GM19467 (cell line): ENCODE data around the gene FLNC.

Source experiments
- ATAC-seq: cut with Tn5 transposase; IDR thresholded peaks from one replicate; pipeline ENCODE4 v1.9.1; 2021; ENCODE audit warnings: mild to moderate bottlenecking, moderate library complexity; ENCODE audit not compliant: unreplicated experiment

The FLNC gene

GRCh38 chr7:128831178-128831993 lies 1.2 kb downstream of the FLNC start:
- no peak for ATAC-seq

- no peak for ATAC-seq
Measured at GRCh38 chr7:128831994-128832879, 2.0 kb downstream of the FLNC start.

- no peak for ATAC-seq
Measured at GRCh38 chr7:128832880-128833147, 2.6 kb downstream of the FLNC start.

GRCh38 chr7:128833148-128833945 lies 3.1 kb downstream of the FLNC start:
- no peak for ATAC-seq

- no peak for ATAC-seq
Measured at GRCh38 chr7:128833946-128834325, 3.7 kb downstream of the FLNC start.

- ATAC-seq: no peak
Measured at GRCh38 chr7:128835231-128835751, 5.1 kb downstream of the FLNC start.

- ATAC-seq: no peak
Measured at GRCh38 chr7:128835790-128836641, 5.8 kb downstream of the FLNC start.

- ATAC-seq: no peak
Measured at GRCh38 chr7:128836729-128837348, 6.6 kb downstream of the FLNC start.

- no peak for ATAC-seq
Measured at GRCh38 chr7:128837521-128837921, 7.3 kb downstream of the FLNC start.

- no peak for ATAC-seq
Measured at GRCh38 chr7:128838109-128838779, 8.0 kb downstream of the FLNC start.

GRCh38 chr7:128838981-128839731 lies 8.9 kb downstream of the FLNC start:
- no peak for ATAC-seq

- ATAC-seq: no peak
Measured at GRCh38 chr7:128839751-128840177, 9.6 kb downstream of the FLNC start.

- ATAC-seq: no peak
Measured at GRCh38 chr7:128840326-128841170, 10.3 kb downstream of the FLNC start.

- no peak for ATAC-seq
Measured at GRCh38 chr7:128841171-128841690, 11.0 kb downstream of the FLNC start.

- no peak for ATAC-seq
Measured at GRCh38 chr7:128841921-128842673, 11.9 kb downstream of the FLNC start.
